Activated naive CD8-positive, alpha-beta T cell treated with anti-CD3 and anti-CD28 coated beads, Interleukin-2, amount 50 U/mL, for 24 hours (primary cell): ENCODE data around the gene ALDOC.

Experiments used
- ATAC-seq: fragments of 150-1000 bp; cut with Tn5 transposase; one replicate; pipeline ENCODE4 v1.10.0; 2021
- DNase-seq: peaks from one replicate; pipeline ENCODE4 v3.0.0; 2021
- H3K27ac Mint-ChIP-seq: one replicate; pipeline ENCODE4 v1.8.0; 2021; ENCODE audit warnings: mild to moderate bottlenecking, mixed read lengths
- H3K27me3 Mint-ChIP-seq: one replicate; pipeline ENCODE4 v1.8.0; 2021; ENCODE audit warnings: mixed read lengths
- H3K36me3 Mint-ChIP-seq: one replicate; pipeline ENCODE4 v1.8.0; 2021; ENCODE audit warnings: low read depth, mixed read lengths
- H3K4me1 Mint-ChIP-seq: one replicate; pipeline ENCODE4 v1.8.0; 2021; ENCODE audit warnings: mixed read lengths
- H3K4me3 Mint-ChIP-seq: one replicate; pipeline ENCODE4 v1.8.0; 2021; ENCODE audit warnings: mild to moderate bottlenecking, moderate library complexity, mixed read lengths
- H3K9me3 Mint-ChIP-seq: one replicate; pipeline ENCODE4 v1.8.0; 2021; ENCODE audit warnings: mixed read lengths

Gene ALDOC

GRCh38 chr17:28551421-28552175 lies 25.1 kb downstream of the ALDOC start:
- Mint-ChIP-seq H3K27ac (peak overlapping the region; percentile 25), H3K4me3 (peak overlapping the region; percentile 86), H3K27me3 (no peaks in the 10 kb centered on the region), H3K9me3 (no peaks in the 10 kb centered on the region), H3K4me1 (peaks cover 54% of the 10 kb centered on the region), H3K36me3 (peaks cover 29% of the 10 kb centered on the region)
- no peak for ATAC-seq
- DNase-seq, result no peak

DNA sequence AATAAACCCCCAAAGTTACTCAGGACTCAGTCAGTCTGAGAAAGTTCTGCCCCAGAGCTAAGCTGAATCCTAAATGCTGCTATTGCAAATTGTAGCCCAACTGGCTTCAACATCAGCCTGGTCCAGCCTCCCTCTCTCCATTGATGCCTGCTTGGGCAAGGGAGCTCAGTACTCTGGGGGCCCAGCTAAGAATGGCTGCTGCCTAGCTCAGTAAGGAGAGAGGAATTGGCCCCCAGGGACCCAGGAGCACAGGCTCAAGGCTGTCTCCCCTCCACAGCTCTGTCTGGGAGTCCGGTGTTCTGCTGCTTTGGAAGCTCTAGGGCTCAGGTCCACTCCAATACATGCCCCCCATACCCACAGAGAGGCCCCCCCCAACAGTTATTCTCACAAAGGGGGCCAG lies 25.8 kb downstream of the ALDOC start:
- Mint-ChIP-seq H3K36me3 (peaks cover 27% of the 10 kb centered on the region), H3K9me3 (no peaks in the 10 kb centered on the region), H3K4me3 (no peak overlapping the region)

GRCh38 chr17:28549236-28550132 lies 27.2 kb downstream of the ALDOC start:
- H3K36me3 Mint-ChIP-seq, result peaks cover 17% of the 10 kb centered on the region
- H3K27me3 Mint-ChIP-seq, result no peaks in the 10 kb centered on the region
- H3K9me3 Mint-ChIP-seq, result no peaks in the 10 kb centered on the region
- H3K4me3 Mint-ChIP-seq, result no peak overlapping the region
- DNase-seq (peak; percentile 55), ATAC-seq (peak; percentile 67)
- peaks cover 54% of the 10 kb centered on the region for H3K4me1 Mint-ChIP-seq
- peak overlapping the region; percentile 73 for H3K27ac Mint-ChIP-seq

More for the DNA sequence above, 25.8 kb downstream of the ALDOC start:
- Mint-ChIP-seq H3K27me3 (no peaks in the 10 kb centered on the region), H3K4me1 (peaks cover 54% of the 10 kb centered on the region), H3K27ac (no peak overlapping the region)
- no peak for ATAC-seq
- no peak for DNase-seq

DNA sequence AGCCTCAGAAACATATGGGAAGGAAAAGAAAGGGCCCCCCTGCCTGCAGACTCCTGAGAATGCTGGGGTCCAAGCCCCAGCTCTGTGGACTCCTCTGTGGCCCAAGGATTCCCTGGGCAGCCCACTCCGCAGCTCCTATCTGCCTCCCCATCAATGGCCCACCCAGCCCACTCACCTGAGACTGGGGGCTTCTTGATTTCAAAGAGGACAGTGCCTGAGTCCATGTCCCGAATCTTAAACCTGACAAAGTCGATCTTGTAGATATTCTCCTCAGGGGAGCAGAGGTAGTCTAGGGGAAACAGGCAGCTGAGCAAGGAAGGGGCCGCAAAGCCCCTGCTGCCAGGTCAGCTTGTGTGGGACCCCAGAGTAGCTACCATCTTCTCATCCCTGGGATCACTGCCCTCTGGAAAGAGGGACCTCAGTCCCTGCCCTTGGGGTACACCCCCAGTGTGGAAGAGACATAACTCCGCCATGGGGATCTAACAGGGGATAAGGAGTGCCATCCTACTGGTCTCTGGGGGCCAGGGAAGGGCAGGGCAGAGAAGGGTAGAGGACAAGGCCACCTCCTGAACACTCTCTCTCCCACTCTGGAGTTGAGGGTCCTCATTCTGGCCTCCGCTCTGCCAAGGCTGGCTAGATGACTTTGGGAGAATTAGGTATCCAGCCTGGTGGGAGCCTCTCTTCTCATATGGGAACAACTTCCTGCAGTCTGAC lies 28.1 kb downstream of the ALDOC start:
- DNase-seq, result no peak
- H3K4me1 Mint-ChIP-seq, result peaks cover 51% of the 10 kb centered on the region
- no peak for ATAC-seq
- no peaks in the 10 kb centered on the region for H3K27me3 Mint-ChIP-seq
- peaks cover 10% of the 10 kb centered on the region for H3K36me3 Mint-ChIP-seq
- H3K27ac Mint-ChIP-seq, result peak overlapping the region; percentile 25
- H3K9me3 Mint-ChIP-seq, result no peaks in the 10 kb centered on the region
- no peak overlapping the region for H3K4me3 Mint-ChIP-seq

DNA sequence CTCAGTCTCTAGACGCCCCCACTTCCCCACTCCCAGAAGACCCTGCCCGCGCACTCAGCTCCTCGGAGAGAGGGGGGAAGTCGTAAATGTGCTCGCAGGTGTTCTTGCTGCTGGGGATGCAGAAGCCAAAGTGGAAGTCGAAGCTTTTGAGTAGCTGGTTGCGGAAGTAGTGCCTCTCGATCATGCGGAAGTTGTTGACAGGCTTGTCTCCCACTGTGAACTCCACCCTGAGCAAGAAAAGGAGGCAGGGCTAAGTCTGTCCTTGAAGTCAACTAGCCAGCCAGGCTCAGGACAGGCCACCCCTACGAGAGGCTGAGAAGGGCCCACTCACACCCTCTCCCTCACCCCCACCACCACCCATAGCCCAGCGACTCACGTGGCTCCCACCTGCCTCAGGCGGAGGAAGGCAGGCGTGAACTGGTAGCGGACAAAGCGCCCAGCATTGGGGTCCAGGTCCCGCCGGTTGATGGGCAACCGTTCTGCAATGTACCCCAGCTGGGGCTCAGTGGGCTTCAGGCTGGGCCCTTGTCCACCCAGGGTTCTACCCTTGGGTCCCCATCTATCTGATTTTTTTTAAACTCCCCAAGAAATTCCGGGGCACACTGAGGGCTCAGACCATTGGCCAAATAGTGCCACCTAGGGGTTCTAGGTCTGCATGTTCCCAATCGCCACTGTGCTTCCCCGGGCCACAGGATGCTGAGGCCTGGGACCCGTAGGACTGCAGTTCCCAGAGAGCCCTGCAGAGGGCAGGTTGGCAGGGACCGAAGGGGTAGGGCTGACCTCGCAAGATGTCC lies 28.9 kb downstream of the ALDOC start:
- Mint-ChIP-seq H3K36me3 (peaks cover 4% of the 10 kb centered on the region), H3K27ac (peak overlapping the region; percentile 53), H3K4me1 (peaks cover 46% of the 10 kb centered on the region), H3K4me3 (peak overlapping the region; percentile 30), H3K27me3 (no peaks in the 10 kb centered on the region), H3K9me3 (no peaks in the 10 kb centered on the region)
- DNase-seq (peak; percentile 84), ATAC-seq (peak; percentile 57)

DNA sequence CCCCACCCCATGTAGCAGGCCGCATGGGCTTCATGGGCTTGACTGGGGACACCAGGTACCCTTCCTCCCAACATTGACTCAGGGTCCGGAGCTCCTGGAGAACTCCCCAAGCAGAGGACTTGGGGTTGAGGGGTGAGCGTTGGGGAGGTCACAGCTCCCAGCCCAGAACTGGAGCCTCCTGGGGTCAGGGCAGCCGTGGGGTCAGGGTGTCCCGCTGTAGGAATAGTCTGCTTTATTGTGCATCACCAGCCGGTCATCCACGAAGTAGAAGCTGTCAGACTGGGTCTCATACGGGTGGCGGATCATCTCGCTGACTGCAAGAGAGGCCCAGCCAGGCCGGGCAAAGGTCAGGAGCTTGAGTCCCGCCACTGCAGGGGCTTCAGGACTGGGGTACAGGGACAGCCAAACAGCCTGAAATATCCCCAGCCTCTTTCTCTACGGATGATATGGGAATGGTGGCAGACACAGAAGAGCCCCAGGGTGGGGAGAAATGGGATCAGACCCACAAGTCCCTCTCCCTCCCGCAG lies 29.5 kb downstream of the ALDOC start:
- DNase-seq (no peak), ATAC-seq (no peak)
- Mint-ChIP-seq H3K9me3 (no peaks in the 10 kb centered on the region), H3K27me3 (no peaks in the 10 kb centered on the region), H3K27ac (no peak overlapping the region), H3K4me3 (no peak overlapping the region), H3K4me1 (peaks cover 43% of the 10 kb centered on the region), H3K36me3 (peaks cover 3% of the 10 kb centered on the region)

DNA sequence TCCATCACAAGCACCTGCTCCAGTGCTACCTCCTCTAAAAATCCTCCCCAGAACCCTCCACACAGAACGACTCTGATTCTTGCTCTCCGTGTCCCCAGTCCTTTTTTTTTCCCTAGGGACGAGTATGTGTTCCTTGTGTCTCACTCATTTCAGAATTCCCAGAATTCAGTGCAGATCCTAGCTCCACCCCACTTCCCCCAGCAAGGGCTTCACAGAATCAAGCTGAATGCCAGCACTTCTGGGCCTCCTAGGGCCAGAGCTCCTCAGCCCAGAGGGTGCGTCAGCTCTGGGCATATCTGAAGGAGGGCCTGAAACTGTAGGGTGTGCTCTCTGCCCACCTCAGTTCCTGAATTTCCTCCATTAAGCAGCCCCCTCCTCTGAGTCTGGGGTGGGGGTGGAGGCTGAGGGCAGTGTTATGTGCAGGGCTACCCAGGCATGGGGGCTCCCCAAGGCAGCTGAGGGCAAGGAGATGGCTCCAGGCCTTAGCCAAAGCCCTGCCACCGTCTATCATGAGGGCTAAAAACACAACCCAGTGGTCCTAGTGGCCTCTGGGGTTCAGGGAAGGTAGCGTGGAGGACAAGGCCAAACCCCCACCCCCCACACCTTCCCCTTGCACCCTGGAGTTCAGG lies 30.8 kb downstream of the ALDOC start:
- H3K9me3 Mint-ChIP-seq, result no peaks in the 10 kb centered on the region
- H3K36me3 Mint-ChIP-seq, result peaks cover 3% of the 10 kb centered on the region
- H3K27me3 Mint-ChIP-seq, result no peaks in the 10 kb centered on the region
- H3K4me1 Mint-ChIP-seq, result peaks cover 33% of the 10 kb centered on the region
- ATAC-seq (no peak), DNase-seq (no peak)
- no peak overlapping the region for H3K27ac Mint-ChIP-seq
- H3K4me3 Mint-ChIP-seq, result no peak overlapping the region

DNA sequence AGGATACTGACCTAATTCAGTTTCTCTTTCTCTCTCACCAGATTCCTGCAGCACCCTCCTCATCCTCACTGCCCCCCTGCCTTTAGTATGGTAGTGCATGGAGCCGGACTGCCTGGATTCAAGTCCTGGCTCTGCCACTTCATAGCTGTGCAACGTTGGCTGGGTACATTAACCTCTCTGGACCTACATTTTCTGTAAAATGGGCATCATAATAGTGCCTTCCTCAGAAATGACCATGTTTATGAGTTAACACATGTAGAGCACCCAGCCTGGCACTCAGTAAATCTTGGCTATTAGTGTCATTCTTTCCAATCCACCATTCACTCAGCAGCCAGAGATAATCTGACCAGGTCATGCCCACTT lies 31.6 kb downstream of the ALDOC start:
- H3K4me1 Mint-ChIP-seq, result peaks cover 25% of the 10 kb centered on the region
- no peak for DNase-seq
- H3K27me3 Mint-ChIP-seq, result no peaks in the 10 kb centered on the region
- H3K4me3 Mint-ChIP-seq, result no peak overlapping the region
- H3K9me3 Mint-ChIP-seq, result no peaks in the 10 kb centered on the region
- no peak for ATAC-seq
- H3K36me3 Mint-ChIP-seq, result peaks cover 3% of the 10 kb centered on the region
- H3K27ac Mint-ChIP-seq, result no peak overlapping the region

DNA sequence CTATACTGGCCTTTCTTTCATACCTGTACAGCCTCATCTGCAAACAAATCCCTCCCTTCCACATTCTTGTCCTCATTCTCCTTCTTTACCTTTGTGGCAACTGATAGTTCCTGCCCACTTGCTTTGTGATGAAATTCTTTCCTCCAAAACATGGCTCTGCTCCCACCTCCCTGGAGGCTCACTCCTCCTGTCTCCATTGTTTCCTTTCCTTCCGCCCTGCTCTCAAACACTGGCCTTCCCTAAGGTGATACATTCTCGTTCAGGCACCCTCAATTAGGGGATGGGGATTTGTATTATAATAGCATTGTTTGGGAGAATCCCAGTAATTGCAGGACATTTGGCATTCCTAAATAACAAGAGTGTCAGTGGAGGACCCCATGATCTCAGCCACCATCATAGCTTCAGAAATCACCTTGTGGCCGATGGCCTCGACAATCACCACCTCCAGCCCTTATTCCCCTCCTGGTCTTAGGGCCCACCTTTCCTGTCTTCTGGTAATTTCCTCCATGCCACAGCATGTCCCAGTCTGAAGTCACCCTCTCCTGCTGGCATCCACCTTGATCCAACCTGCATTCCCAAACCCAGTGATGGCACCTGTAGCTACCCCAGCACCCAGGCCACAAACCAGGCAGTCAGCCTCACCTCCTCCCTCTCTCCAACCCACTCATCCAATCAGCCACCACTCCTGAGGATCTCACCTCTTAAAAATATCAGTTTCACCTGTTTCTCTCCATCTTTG lies 32.1 kb downstream of the ALDOC start:
- DNase-seq (no peak), ATAC-seq (no peak)
- H3K36me3 Mint-ChIP-seq, result peaks cover 3% of the 10 kb centered on the region
- no peak overlapping the region for H3K4me3 Mint-ChIP-seq
- H3K4me1 Mint-ChIP-seq, result peaks cover 20% of the 10 kb centered on the region
- H3K27ac Mint-ChIP-seq, result no peak overlapping the region
- H3K9me3 Mint-ChIP-seq, result no peaks in the 10 kb centered on the region
- no peaks in the 10 kb centered on the region for H3K27me3 Mint-ChIP-seq

- Mint-ChIP-seq H3K9me3 (no peaks in the 10 kb centered on the region), H3K36me3 (no peaks in the 10 kb centered on the region), H3K4me1 (no peaks in the 10 kb centered on the region), H3K27me3 (no peaks in the 10 kb centered on the region), H3K27ac (no peak overlapping the region), H3K4me3 (no peak overlapping the region)
- ATAC-seq, result no peak
- no peak for DNase-seq
Measured at GRCh38 chr17:28541439-28541838, 35.3 kb downstream of the ALDOC start.

GRCh38 chr17:28540231-28540630 lies 36.5 kb downstream of the ALDOC start:
- DNase-seq, result no peak
- H3K27me3 Mint-ChIP-seq, result no peaks in the 10 kb centered on the region
- H3K4me3 Mint-ChIP-seq, result no peak overlapping the region
- no peaks in the 10 kb centered on the region for H3K36me3 Mint-ChIP-seq
- no peak overlapping the region for H3K27ac Mint-ChIP-seq
- H3K4me1 Mint-ChIP-seq, result no peaks in the 10 kb centered on the region
- H3K9me3 Mint-ChIP-seq, result no peaks in the 10 kb centered on the region
- no peak for ATAC-seq

DNA sequence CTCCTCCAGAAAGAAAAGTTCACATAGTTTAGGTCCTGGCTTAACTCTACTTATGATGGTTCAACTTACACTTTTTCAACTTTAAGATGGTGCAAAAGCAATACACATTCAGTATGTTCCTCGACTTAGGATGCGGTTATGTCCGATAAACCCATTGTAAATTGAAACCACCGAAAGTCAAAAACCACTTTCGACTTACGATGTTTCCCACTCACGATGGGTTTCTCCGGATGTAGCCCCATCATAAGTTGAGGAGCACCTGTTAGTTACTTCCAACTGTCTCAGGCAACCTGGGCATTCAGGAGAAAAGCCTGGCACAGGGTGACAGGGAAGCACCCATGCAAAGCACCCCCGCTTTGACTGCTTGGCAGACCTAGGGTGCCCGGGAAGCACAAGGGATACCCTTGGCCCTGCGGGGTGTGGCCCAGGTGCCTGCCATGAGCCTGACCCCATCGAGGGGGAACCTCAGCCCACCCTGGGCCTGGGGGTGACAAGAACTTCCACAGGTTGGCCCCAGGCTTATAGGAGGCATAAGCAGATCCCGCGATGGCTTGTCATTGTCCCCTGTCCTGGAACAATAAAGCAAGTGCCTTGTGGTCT lies 38.3 kb downstream of the ALDOC start:
- ATAC-seq (no peak), DNase-seq (no peak)
- Mint-ChIP-seq H3K4me1 (no peaks in the 10 kb centered on the region), H3K9me3 (no peaks in the 10 kb centered on the region), H3K36me3 (no peaks in the 10 kb centered on the region), H3K27me3 (no peaks in the 10 kb centered on the region), H3K4me3 (no peak overlapping the region), H3K27ac (no peak overlapping the region)

DNA sequence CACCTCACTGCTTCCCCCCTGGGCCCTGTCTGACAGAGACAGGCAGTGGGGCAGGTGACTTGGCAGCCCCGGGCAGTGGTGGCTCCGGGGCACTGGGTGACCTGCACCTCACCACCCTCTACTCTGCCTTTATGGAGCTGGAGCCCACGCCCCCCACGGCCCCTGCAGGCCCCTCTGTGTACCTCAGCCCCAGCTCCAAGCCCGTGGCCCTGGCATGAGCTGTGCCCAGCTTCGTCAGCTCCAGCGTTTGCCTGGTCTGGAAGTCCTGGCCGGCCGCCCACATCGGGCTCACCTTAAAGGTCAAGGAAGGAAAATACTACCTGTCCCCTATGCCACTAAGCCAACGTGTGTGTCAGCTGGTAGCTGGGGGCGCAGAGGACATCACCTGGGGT lies 39.5 kb downstream of the ALDOC start:
- Mint-ChIP-seq H3K27me3 (no peaks in the 10 kb centered on the region), H3K27ac (no peak overlapping the region), H3K36me3 (no peaks in the 10 kb centered on the region), H3K4me1 (no peaks in the 10 kb centered on the region), H3K9me3 (no peaks in the 10 kb centered on the region), H3K4me3 (no peak overlapping the region)
- DNase-seq (no peak), ATAC-seq (no peak)
